ENCODE data around the gene HIBCH.
"Not testable (repeated sequence)": the region's sequence is repeated elsewhere in the genome, so short reads cannot be mapped to it uniquely, and the experiment has no call there.

HIBCH gene

GRCh38 chr2:190342611-190343010 is 23.0 kb upstream of the HIBCH start:
- DNase-seq, result no peak

GRCh38 chr2:190340369-190340768 is 20.7 kb upstream of the HIBCH start:
- DNase-seq, result no peak

GRCh38 chr2:190339394-190339793 is 19.8 kb upstream of the HIBCH start:
- DNase-seq, result no peak

GRCh38 chr2:190338453-190338852 is 18.8 kb upstream of the HIBCH start:
- no peak for DNase-seq

- DNase-seq, result no peak
Measured at GRCh38 chr2:190336420-190336819, 16.8 kb upstream of the HIBCH start.

GRCh38 chr2:190335584-190335983 is 16.0 kb upstream of the HIBCH start:
- not testable (repeated sequence) for DNase-seq

- DNase-seq, result no peak
Measured at GRCh38 chr2:190335225-190335559, 15.6 kb upstream of the HIBCH start.

GRCh38 chr2:190334479-190335224 is 15.0 kb upstream of the HIBCH start:
- DNase-seq, result no peak

- DNase-seq, result no peak
Measured at GRCh38 chr2:190333928-190334327, 14.3 kb upstream of the HIBCH start.

- DNase-seq, result no peak
Measured at GRCh38 chr2:190333395-190333794, 13.8 kb upstream of the HIBCH start.

GRCh38 chr2:190328573-190329147 is 9.0 kb upstream of the HIBCH start:
- no peak for DNase-seq

- no peak for DNase-seq
Measured at GRCh38 chr2:190327867-190328572, 8.4 kb upstream of the HIBCH start.

GRCh38 chr2:190325588-190325987 is 6.0 kb upstream of the HIBCH start:
- DNase-seq, result no peak

GRCh38 chr2:190323406-190323805 is 3.8 kb upstream of the HIBCH start:
- no peak for DNase-seq

- DNase-seq, result peak; percentile 31 to 54
Measured at GRCh38 chr2:190320696-190321095, 1.1 kb upstream of the HIBCH start.

- no peak for DNase-seq
Measured at GRCh38 chr2:190318931-190319554, 583 bp downstream of the HIBCH start.

- DNase-seq, result no peak
Measured at GRCh38 chr2:190318514-190318913, 1.1 kb downstream of the HIBCH start.

GRCh38 chr2:190315273-190315672 is 4.4 kb downstream of the HIBCH start:
- DNase-seq, result no peak

GRCh38 chr2:190313880-190314279 is 5.7 kb downstream of the HIBCH start:
- no peak for DNase-seq

- DNase-seq, result not testable (repeated sequence)
Measured at GRCh38 chr2:190312635-190313025, 7.0 kb downstream of the HIBCH start.

GRCh38 chr2:190311893-190312634 is 7.6 kb downstream of the HIBCH start:
- DNase-seq, result no peak

GRCh38 chr2:190308031-190308430 is 11.6 kb downstream of the HIBCH start:
- no peak for DNase-seq

- no peak for DNase-seq
Measured at GRCh38 chr2:190304404-190304803, 15.2 kb downstream of the HIBCH start.

Data from activated CD4-positive, alpha-beta T cell treated with anti-CD3 and anti-CD28 coated beads, Interleukin-2, amount 50 U/mL, for 48 hours (primary cell).